ENCODE measurements around the gene RALGAPB. TPM values are rescaled to one million over a fixed set of nuclear protein-coding genes. Genes with fewer than 3 reads are reported as not detected.

The RALGAPB gene
- total and polyA plus RNA-seq, 2 experiments from 2014 or later = 10.2 to 40.4 TPM

DNA sequence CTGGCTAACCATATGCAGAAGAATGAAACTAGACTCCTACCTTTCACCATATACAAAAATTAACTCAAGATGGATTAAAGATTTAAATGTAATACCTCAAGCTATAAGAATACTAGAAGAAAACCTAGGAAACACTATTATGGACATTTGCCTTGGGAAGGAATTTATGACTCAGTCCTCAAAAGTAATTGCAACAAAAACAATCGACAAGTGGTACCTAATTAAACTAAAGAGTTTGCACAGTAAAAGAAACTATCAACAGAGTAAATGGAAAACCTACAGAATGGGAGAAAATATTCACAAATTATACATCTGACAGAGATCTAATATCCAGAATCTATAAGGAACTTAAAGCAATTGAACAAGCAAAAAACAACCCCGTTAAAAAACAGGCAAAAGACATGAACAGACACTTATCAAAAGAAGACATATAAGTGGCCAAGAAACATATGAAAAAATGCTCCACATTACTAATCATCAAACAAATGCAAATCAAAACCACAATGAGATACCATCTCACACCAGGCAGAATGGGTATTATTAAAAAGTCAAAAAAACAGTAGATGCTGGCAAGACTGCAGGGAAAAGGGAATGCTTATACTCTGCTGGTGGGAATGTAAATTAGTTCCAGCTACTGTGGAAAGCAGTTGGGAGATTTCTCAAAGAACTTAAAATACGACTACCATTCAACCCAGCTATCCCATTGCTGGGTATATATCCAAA lies 31.9 kb downstream of the RALGAPB start (continued):
- TF ChIP-seq, protein P1, sequence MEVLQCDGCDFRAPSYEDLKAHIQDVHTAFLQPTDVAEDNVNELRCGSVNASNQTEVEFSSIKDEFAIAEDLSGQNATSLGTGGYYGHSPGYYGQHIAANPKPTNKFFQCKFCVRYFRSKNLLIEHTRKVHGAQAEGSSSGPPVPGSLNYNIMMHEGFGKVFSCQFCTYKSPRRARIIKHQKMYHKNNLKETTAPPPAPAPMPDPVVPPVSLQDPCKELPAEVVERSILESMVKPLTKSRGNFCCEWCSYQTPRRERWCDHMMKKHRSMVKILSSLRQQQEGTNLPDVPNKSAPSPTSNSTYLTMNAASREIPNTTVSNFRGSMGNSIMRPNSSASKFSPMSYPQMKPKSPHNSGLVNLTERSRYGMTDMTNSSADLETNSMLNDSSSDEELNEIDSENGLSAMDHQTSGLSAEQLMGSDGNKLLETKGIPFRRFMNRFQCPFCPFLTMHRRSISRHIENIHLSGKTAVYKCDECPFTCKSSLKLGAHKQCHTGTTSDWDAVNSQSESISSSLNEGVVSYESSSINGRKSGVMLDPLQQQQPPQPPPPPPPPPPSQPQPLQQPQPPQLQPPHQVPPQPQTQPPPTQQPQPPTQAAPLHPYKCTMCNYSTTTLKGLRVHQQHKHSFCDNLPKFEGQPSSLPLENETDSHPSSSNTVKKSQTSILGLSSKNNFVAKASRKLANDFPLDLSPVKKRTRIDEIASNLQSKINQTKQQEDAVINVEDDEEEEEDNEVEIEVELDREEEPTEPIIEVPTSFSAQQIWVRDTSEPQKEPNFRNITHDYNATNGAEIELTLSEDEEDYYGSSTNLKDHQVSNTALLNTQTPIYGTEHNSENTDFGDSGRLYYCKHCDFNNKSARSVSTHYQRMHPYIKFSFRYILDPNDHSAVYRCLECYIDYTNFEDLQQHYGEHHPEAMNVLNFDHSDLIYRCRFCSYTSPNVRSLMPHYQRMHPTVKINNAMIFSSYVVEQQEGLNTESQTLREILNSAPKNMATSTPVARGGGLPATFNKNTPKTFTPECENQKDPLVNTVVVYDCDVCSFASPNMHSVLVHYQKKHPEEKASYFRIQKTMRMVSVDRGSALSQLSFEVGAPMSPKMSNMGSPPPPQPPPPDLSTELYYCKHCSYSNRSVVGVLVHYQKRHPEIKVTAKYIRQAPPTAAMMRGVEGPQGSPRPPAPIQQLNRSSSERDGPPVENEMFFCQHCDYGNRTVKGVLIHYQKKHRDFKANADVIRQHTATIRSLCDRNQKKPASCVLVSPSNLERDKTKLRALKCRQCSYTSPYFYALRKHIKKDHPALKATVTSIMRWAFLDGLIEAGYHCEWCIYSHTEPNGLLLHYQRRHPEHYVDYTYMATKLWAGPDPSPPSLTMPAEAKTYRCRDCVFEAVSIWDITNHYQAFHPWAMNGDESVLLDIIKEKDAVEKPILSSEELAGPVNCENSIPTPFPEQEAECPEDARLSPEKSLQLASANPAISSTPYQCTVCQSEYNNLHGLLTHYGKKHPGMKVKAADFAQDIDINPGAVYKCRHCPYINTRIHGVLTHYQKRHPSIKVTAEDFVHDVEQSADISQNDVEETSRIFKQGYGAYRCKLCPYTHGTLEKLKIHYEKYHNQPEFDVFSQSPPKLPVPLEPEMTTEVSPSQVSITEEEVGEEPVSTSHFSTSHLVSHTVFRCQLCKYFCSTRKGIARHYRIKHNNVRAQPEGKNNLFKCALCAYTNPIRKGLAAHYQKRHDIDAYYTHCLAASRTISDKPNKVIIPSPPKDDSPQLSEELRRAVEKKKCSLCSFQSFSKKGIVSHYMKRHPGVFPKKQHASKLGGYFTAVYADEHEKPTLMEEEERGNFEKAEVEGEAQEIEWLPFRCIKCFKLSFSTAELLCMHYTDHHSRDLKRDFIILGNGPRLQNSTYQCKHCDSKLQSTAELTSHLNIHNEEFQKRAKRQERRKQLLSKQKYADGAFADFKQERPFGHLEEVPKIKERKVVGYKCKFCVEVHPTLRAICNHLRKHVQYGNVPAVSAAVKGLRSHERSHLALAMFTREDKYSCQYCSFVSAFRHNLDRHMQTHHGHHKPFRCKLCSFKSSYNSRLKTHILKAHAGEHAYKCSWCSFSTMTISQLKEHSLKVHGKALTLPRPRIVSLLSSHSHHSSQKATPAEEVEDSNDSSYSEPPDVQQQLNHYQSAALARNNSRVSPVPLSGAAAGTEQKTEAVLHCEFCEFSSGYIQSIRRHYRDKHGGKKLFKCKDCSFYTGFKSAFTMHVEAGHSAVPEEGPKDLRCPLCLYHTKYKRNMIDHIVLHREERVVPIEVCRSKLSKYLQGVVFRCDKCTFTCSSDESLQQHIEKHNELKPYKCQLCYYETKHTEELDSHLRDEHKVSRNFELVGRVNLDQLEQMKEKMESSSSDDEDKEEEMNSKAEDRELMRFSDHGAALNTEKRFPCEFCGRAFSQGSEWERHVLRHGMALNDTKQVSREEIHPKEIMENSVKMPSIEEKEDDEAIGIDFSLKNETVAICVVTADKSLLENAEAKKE (CRISPR knock-in tag; IDR thresholded peaks at IDR 0.05) = no peak
- no peak for TF ChIP-seq EZH2phosphoT487 (IDR thresholded peaks at IDR 0.05; ENCODE audit: unreplicated experiment)
- TF ChIP-seq CREB1 (CRISPR knock-in tag; IDR thresholded peaks at IDR 0.05; ENCODE audit: low read depth) = no peak

DNA sequence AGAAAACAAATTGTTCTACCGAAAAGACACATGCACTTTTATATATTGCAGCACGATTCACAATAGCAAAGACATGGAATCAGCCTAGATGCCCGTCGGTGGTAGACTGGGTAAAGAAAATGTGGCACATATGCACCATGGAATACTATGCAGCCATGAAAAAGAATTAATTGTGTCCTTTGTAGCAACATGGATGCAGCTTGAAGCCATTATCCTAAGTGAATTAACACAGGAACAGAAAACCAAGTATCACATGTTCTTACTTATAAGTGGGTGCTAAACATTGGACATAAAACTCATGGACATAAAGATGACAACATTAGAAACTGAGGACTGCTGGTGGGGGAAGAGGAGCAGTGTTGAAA lies 32.4 kb downstream of the RALGAPB start:
- Mint-ChIP-seq H3K36me3 (ENCODE audit: low read depth) (peaks cover 47% of the 10 kb centered on the region), H3K9me3 (no peaks in the 10 kb centered on the region), H3K27ac (no peak overlapping the region), H3K27me3 (ENCODE audit: insufficient read depth, low read depth, poor library complexity) (no peaks in the 10 kb centered on the region), H3K4me3 (no peak overlapping the region), H3K4me1 (no peaks in the 10 kb centered on the region)
- no peak for ATAC-seq
- Histone ChIP-seq H3K27me3 (ENCODE audit: insufficient read depth) (no peaks in the 10 kb centered on the region), H3K4me3 (no peak overlapping the region), H3K79me2 (replicated peaks; ENCODE audit: insufficient read depth) (no peaks in the 10 kb centered on the region; the same call in 1 of the 2 replicates), H2AFZ (no peak overlapping the region), H4K20me1 (replicated peaks; ENCODE audit: insufficient read depth) (0 out of 2 replicates have a peak, but pooled peaks cover 4% of the 10 kb centered on the region), H3F3A (replicated peaks; ENCODE audit: low read depth) (no peaks in the 10 kb centered on the region), H3K9me2 (ENCODE audit: insufficient read depth) (no peaks in the 10 kb centered on the region), H3K4me2 (no peak overlapping the region), H3K27ac (ENCODE audit: low read depth) (no peak overlapping the region), H3K4me1 (ENCODE audit: insufficient read depth) (no peaks in the 10 kb centered on the region), H3K36me3 (ENCODE audit: insufficient read depth) (peaks cover 13% of the 10 kb centered on the region)
- DNase-seq (ENCODE audit: low spot score) = no peak
- TF ChIP-seq, protein P1 (CRISPR knock-in tag; IDR thresholded peaks at IDR 0.05) = no peak
- no peak for TF ChIP-seq POLR2AphosphoS5 (IDR thresholded peaks at IDR 0.05; ENCODE audit: low read depth)
- TF ChIP-seq STAT1 (IDR thresholded peaks at IDR 0.05; ENCODE audit: unreplicated experiment) = no peak
- TF ChIP-seq, protein P2, sequence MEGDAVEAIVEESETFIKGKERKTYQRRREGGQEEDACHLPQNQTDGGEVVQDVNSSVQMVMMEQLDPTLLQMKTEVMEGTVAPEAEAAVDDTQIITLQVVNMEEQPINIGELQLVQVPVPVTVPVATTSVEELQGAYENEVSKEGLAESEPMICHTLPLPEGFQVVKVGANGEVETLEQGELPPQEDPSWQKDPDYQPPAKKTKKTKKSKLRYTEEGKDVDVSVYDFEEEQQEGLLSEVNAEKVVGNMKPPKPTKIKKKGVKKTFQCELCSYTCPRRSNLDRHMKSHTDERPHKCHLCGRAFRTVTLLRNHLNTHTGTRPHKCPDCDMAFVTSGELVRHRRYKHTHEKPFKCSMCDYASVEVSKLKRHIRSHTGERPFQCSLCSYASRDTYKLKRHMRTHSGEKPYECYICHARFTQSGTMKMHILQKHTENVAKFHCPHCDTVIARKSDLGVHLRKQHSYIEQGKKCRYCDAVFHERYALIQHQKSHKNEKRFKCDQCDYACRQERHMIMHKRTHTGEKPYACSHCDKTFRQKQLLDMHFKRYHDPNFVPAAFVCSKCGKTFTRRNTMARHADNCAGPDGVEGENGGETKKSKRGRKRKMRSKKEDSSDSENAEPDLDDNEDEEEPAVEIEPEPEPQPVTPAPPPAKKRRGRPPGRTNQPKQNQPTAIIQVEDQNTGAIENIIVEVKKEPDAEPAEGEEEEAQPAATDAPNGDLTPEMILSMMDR (conservative IDR thresholded peaks at IDR 0.05; ENCODE audit: low read depth in 2 of 2) = no peak
- no peak for TF ChIP-seq CREB1 (CRISPR knock-in tag; IDR thresholded peaks at IDR 0.05; ENCODE audit: low read depth)
- no peak for TF ChIP-seq ZNF114 (CRISPR knock-in tag; IDR thresholded peaks at IDR 0.05)

Data from GM23338 (cell line).